HCT116 (cell line): Measurements from ENCODE around the gene CA10.

Source experiments
- CTCF ChIP-seq, 3 experiments: fragments of 200-600 bp in 1 of 3; sonication (generic) in 1 of 3; IDR thresholded peaks in 2 of 3; conservative IDR thresholded peaks in 1 of 3; 2 replicates each; pipeline ENCODE4 v1.5.1; 2012 to 2017; ENCODE audit warnings: low read depth in 2 of 3, low read length in 2 of 3, antibody characterized with exemption in 1 of 3, borderline replicate concordance in 1 of 3, control low read depth in 1 of 3, mild to moderate bottlenecking in 1 of 3, mixed read lengths in 1 of 3, mixed run types in 1 of 3, moderate library complexity in 1 of 3; ENCODE audit not compliant: insufficient read depth in 1 of 3
- EGR1 ChIP-seq: IDR thresholded peaks from 2 replicates; pipeline ENCODE4 v1.6.1; 2012; ENCODE audit warnings: low read depth
- EZH2 ChIP-seq: fragments of 200-600 bp; sonication (generic); IDR thresholded peaks from 2 replicates; pipeline ENCODE4 v1.6.1; 2017; ENCODE audit warnings: antibody characterized with exemption, mixed run types
- EZH2phosphoT487 ChIP-seq: fragments of 200-600 bp; IDR thresholded peaks from 2 replicates; pipeline ENCODE4 v1.6.1; 2018; ENCODE audit warnings: antibody characterized with exemption, borderline replicate concordance
- POLR2A ChIP-seq: IDR thresholded peaks from 2 replicates; pipeline ENCODE4 v1.7.0; 2011; ENCODE audit warnings: borderline replicate concordance; ENCODE audit not compliant: insufficient read depth, insufficient read length; ENCODE audit errors: extremely low read depth
- POLR2AphosphoS5 ChIP-seq: IDR thresholded peaks from 2 replicates; pipeline ENCODE4 v1.6.1; 2011; ENCODE audit warnings: mild to moderate bottlenecking, low read depth, low read length, moderate library complexity
- ZNF274 ChIP-seq: fragments of 200-500 bp; sonication (Bioruptor generic); IDR thresholded peaks from 2 replicates; pipeline ENCODE4 v1.6.1; 2014; ENCODE audit warnings: mild to moderate bottlenecking, low read depth, low read length, inconsistent platforms

- TF ChIP-seq CTCF (IDR thresholded peaks at IDR 0.05 in 2 of 3, conservative IDR thresholded peaks at IDR 0.05 in 1 of 3; ENCODE audit: borderline replicate concordance in 1 of 3, insufficient read depth in 1 of 3, low read depth in 2 of 3, low read length in 2 of 3): no peak
- no peak for TF ChIP-seq POLR2A
- no peak for TF ChIP-seq EZH2phosphoT487
- no peak for TF ChIP-seq ZNF274
- TF ChIP-seq POLR2AphosphoS5: no peak
- TF ChIP-seq EGR1: no peak
- no peak for TF ChIP-seq EZH2
Observed at GRCh38 chr17:51801626-51802025, 356.9 kb downstream of the CA10 start.
